Brain microvascular endothelial cell (primary cell): ENCODE measurements around the gene CCDC93.

Experiments
- DNase-seq: peaks from one replicate; pipeline ENCODE4 v3.0.0-alpha.2; 2020
- H3K27ac ChIP-seq: fragments of 250-450 bp; sonication (Bioruptor Pico); 2 replicates; pipeline ENCODE4 v1.5.1; 2020; ENCODE audit warnings: mild to moderate bottlenecking, moderate library complexity
- H3K27me3 ChIP-seq: fragments of 250-450 bp; sonication (Bioruptor Pico); replicated peaks from 2 replicates; pipeline ENCODE4 v1.5.1; 2020; ENCODE audit warnings: mild to moderate bottlenecking
- H3K36me3 ChIP-seq: fragments of 250-450 bp; sonication (Bioruptor Pico); replicated peaks from 2 replicates; pipeline ENCODE4 v1.5.1; 2020; ENCODE audit warnings: mild to moderate bottlenecking
- H3K4me3 ChIP-seq: 2 replicates; pipeline ENCODE4 v1.5.1; 2011; ENCODE audit warnings: low read depth, mild to moderate bottlenecking, control low read depth, low read length, moderate library complexity
- CTCF ChIP-seq: IDR thresholded peaks from 2 replicates; pipeline ENCODE4 v1.5.1; 2011; ENCODE audit warnings: low read depth, mild to moderate bottlenecking, moderate library complexity, low read length, control low read depth, inconsistent platforms; ENCODE audit errors: missing control alignments
- in situ Hi-C: cut with HindIII; loops from 2 replicates; pipeline ENCODE4 v1.10.0; 2017; ENCODE audit warnings: low sequenced_read_pairs, low pct_ligation_motif_present

Gene CCDC93

GRCh38 chr2:118000041-118000440, 13.8 kb downstream of the CCDC93 start:
- Histone ChIP-seq H3K36me3 (peaks cover 64% of the 10 kb centered on the region), H3K27me3 (no peaks in the 10 kb centered on the region), H3K4me3 (no peak overlapping the region), H3K27ac (no peak overlapping the region)
- DNase-seq: no peak
- no peak for TF ChIP-seq CTCF
- in situ Hi-C loops: no loop called here

- no peak for TF ChIP-seq CTCF
- H3K36me3 ChIP-seq: peaks cover 70% of the 10 kb centered on the region
- in situ Hi-C loops: no loop called here
- H3K4me3 ChIP-seq: no peak overlapping the region
- no peaks in the 10 kb centered on the region for H3K27me3 ChIP-seq
- no peak overlapping the region for H3K27ac ChIP-seq
- DNase-seq: no peak
These were observed 15.9 kb downstream of the CCDC93 start for GRCh38 chr2:117997872-117998454.

- Histone ChIP-seq H3K36me3 (peaks cover 66% of the 10 kb centered on the region), H3K27ac (no peak overlapping the region), H3K4me3 (no peak overlapping the region), H3K27me3 (no peaks in the 10 kb centered on the region)
- TF ChIP-seq CTCF: no peak
- DNase-seq: no peak
- in situ Hi-C loops: no loop called here
These were observed 17.3 kb downstream of the CCDC93 start for GRCh38 chr2:117996525-117996924.

- peaks cover 59% of the 10 kb centered on the region for H3K36me3 ChIP-seq
- TF ChIP-seq CTCF: no peak
- in situ Hi-C loops: no loop called here
- no peak overlapping the region for H3K27ac ChIP-seq
- no peak overlapping the region for H3K4me3 ChIP-seq
- DNase-seq: no peak
- no peaks in the 10 kb centered on the region for H3K27me3 ChIP-seq
These were observed 19.1 kb downstream of the CCDC93 start for GRCh38 chr2:117994729-117995128.

GRCh38 chr2:117989854-117990438, 23.9 kb downstream of the CCDC93 start:
- peaks cover 24% of the 10 kb centered on the region for H3K36me3 ChIP-seq
- H3K4me3 ChIP-seq: no peak overlapping the region
- TF ChIP-seq CTCF: no peak
- H3K27ac ChIP-seq: no peak overlapping the region
- DNase-seq: no peak
- H3K27me3 ChIP-seq: no peaks in the 10 kb centered on the region
- in situ Hi-C loops: no loop called here

- no peak for TF ChIP-seq CTCF
- no peak overlapping the region for H3K4me3 ChIP-seq
- in situ Hi-C loops: no loop called here
- H3K27me3 ChIP-seq: no peaks in the 10 kb centered on the region
- DNase-seq: no peak
- peaks cover 11% of the 10 kb centered on the region for H3K36me3 ChIP-seq
- no peak overlapping the region for H3K27ac ChIP-seq
These were observed 26.7 kb downstream of the CCDC93 start for GRCh38 chr2:117987121-117987520.
